Natural killer cell treated with Interleukin-12 subunit alpha and Interleukin-12 subunit beta and Interleukin-15 and Interleukin-18, amount 100 ng/mL, for 72 hours (primary cell): ENCODE data around the gene PLSCR1. TPM values are rescaled to one million over a fixed set of nuclear protein-coding genes. Genes with fewer than 3 reads are reported as not detected.

Experiments
- ATAC-seq, 2 donors: fragments of 150-1000 bp; cut with Tn5 transposase in 1 of 2; sonication (Bioruptor Pico), chemical (Tn5 transposase) in 1 of 2; 2 replicates each; pipeline ENCODE4 v1.10.0; 2021
- DNase-seq: peaks from one replicate; pipeline ENCODE4 v3.0.0; 2022; ENCODE audit warnings: low spot score
- H3K27ac Mint-ChIP-seq, 2 donors: 1 replicate in 1 of 2; 2 replicates in 1 of 2; pipeline ENCODE4 v1.8.0; 2022; ENCODE audit warnings: mixed read lengths in 2 of 2, mild to moderate bottlenecking in 1 of 2, moderate library complexity in 1 of 2
- H3K27me3 Mint-ChIP-seq, 2 donors: 1 replicate in 1 of 2; 2 replicates in 1 of 2; pipeline ENCODE4 v1.8.0; 2022; ENCODE audit warnings: mixed read lengths in 2 of 2
- H3K36me3 Mint-ChIP-seq: one replicate; pipeline ENCODE4 v1.8.0; 2022; ENCODE audit warnings: mixed read lengths
- H3K4me1 Mint-ChIP-seq, 2 donors: 1 replicate in 1 of 2; 2 replicates in 1 of 2; pipeline ENCODE4 v1.8.0; 2022; ENCODE audit warnings: low read depth in 2 of 2, mixed read lengths in 2 of 2, mild to moderate bottlenecking in 1 of 2
- H3K4me3 Mint-ChIP-seq: one replicate; pipeline ENCODE4 v1.8.0; 2022; ENCODE audit warnings: mixed read lengths
- H3K9me3 Mint-ChIP-seq: 2 replicates; pipeline ENCODE4 v1.8.0; 2022; ENCODE audit warnings: mixed read lengths
- total RNA-seq, 2 donors: library from RNA; stranded (reverse); gene quantifications; one replicate each; pipeline ENCODE4 v1.2.3, GENCODE V29; 2022

PLSCR1 gene
- total RNA-seq = 10 to 100 TPM; 40.7 to 80.2 TPM

GRCh38 chr3:146544002-146544928 lies at the start of gene PLSCR1:
TSS of gene PLSCR1 (minus strand) at chr3:146544607. CDS start at chr3:146536552, 8,055 bp downstream.
- peaks cover 12% of the 10 kb centered on the region for H3K36me3 Mint-ChIP-seq
- peak within 1 kb of the TSS; percentile 94 for H3K4me3 Mint-ChIP-seq
- H3K9me3 Mint-ChIP-seq = no peaks in the 10 kb centered on the region
- H3K27ac Mint-ChIP-seq = peak within 1 kb of the TSS; percentile 85 to 94
- ATAC-seq = peak; percentile 92
- peak; percentile 89 for DNase-seq
- no peaks in the 10 kb centered on the region for H3K27me3 Mint-ChIP-seq
- peaks cover 45 to 61% of the 10 kb centered on the region in 2 donors for H3K4me1 Mint-ChIP-seq

- no peaks in the 10 kb centered on the region for H3K9me3 Mint-ChIP-seq
- no peak overlapping the region for H3K27ac Mint-ChIP-seq
- no peaks in the 10 kb centered on the region for H3K36me3 Mint-ChIP-seq
These were observed 49.4 kb upstream of the PLSCR1 start for GRCh38 chr3:146593776-146594175.

GRCh38 chr3:146590521-146590920 lies 46.1 kb upstream of the PLSCR1 start:
- peaks cover 0 to 2% of the 10 kb centered on the region in 2 donors for H3K4me1 Mint-ChIP-seq
- H3K4me3 Mint-ChIP-seq = no peak overlapping the region
- H3K27ac Mint-ChIP-seq = no peak overlapping the region
- peaks cover 6 to 8% of the 10 kb centered on the region in 2 donors for H3K27me3 Mint-ChIP-seq
- no peaks in the 10 kb centered on the region for H3K9me3 Mint-ChIP-seq
- DNase-seq = no peak
- no peaks in the 10 kb centered on the region for H3K36me3 Mint-ChIP-seq
- no peak for ATAC-seq

More at GRCh38 chr3:146593776-146594175, 49.4 kb upstream of the PLSCR1 start:
- peaks cover 0 to 3% of the 10 kb centered on the region in 2 donors for H3K27me3 Mint-ChIP-seq
- DNase-seq (no peak), ATAC-seq (no peak)
- peaks cover 0 to 2% of the 10 kb centered on the region in 2 donors for H3K4me1 Mint-ChIP-seq
- no peak overlapping the region for H3K4me3 Mint-ChIP-seq

GRCh38 chr3:146589899-146590508 lies 45.6 kb upstream of the PLSCR1 start:
- Mint-ChIP-seq H3K27me3 (peaks cover 6 to 12% of the 10 kb centered on the region in 2 donors), H3K4me3 (no peak overlapping the region), H3K27ac (no peak overlapping the region), H3K36me3 (no peaks in the 10 kb centered on the region), H3K4me1 (peaks cover 0 to 2% of the 10 kb centered on the region in 2 donors), H3K9me3 (no peaks in the 10 kb centered on the region)
- ATAC-seq (no peak), DNase-seq (no peak)

GRCh38 chr3:146585156-146585555 lies 40.7 kb upstream of the PLSCR1 start:
- Mint-ChIP-seq H3K27me3 (peaks cover 5 to 28% of the 10 kb centered on the region in 2 donors), H3K4me1 (no peaks in the 10 kb centered on the region), H3K36me3 (no peaks in the 10 kb centered on the region), H3K9me3 (no peaks in the 10 kb centered on the region), H3K4me3 (no peak overlapping the region), H3K27ac (no peak overlapping the region)
- ATAC-seq = no peak
- DNase-seq = no peak

- no peak overlapping the region for H3K27ac Mint-ChIP-seq
- no peak for DNase-seq
These were observed 37.6 kb upstream of the PLSCR1 start for GRCh38 chr3:146581951-146582467.

GRCh38 chr3:146581080-146581601 lies 36.7 kb upstream of the PLSCR1 start:
- Mint-ChIP-seq H3K27ac (no peak overlapping the region), H3K27me3 (peaks cover 2 to 21% of the 10 kb centered on the region in 2 donors), H3K9me3 (no peaks in the 10 kb centered on the region), H3K4me3 (no peak overlapping the region), H3K4me1 (no peaks in the 10 kb centered on the region), H3K36me3 (no peaks in the 10 kb centered on the region)
- ATAC-seq = no peak
- DNase-seq = no peak

More at GRCh38 chr3:146581951-146582467, 37.6 kb upstream of the PLSCR1 start:
- Mint-ChIP-seq H3K4me1 (no peaks in the 10 kb centered on the region), H3K4me3 (no peak overlapping the region), H3K36me3 (no peaks in the 10 kb centered on the region), H3K27me3 (peaks cover 5 to 21% of the 10 kb centered on the region in 2 donors), H3K9me3 (no peaks in the 10 kb centered on the region)
- peak in 1 of 2 donors; percentile 48 for ATAC-seq

GRCh38 chr3:146577662-146578061 lies 33.3 kb upstream of the PLSCR1 start:
- Mint-ChIP-seq H3K4me1 (no peaks in the 10 kb centered on the region), H3K9me3 (no peaks in the 10 kb centered on the region), H3K4me3 (no peak overlapping the region), H3K27me3 (no peaks in the 10 kb centered on the region), H3K27ac (no peak overlapping the region), H3K36me3 (no peaks in the 10 kb centered on the region)
- ATAC-seq = no peak
- DNase-seq = no peak

- Mint-ChIP-seq H3K27ac (no peak overlapping the region), H3K36me3 (no peaks in the 10 kb centered on the region), H3K9me3 (no peaks in the 10 kb centered on the region), H3K4me1 (no peaks in the 10 kb centered on the region), H3K27me3 (no peaks in the 10 kb centered on the region), H3K4me3 (no peak overlapping the region)
- DNase-seq (no peak), ATAC-seq (no peak)
These were observed 31.2 kb upstream of the PLSCR1 start for GRCh38 chr3:146575636-146576035.

GRCh38 chr3:146574173-146574572 lies 29.8 kb upstream of the PLSCR1 start:
- DNase-seq = no peak
- Mint-ChIP-seq H3K4me3 (no peak overlapping the region), H3K27me3 (no peaks in the 10 kb centered on the region), H3K27ac (no peak overlapping the region), H3K36me3 (no peaks in the 10 kb centered on the region), H3K4me1 (no peaks in the 10 kb centered on the region), H3K9me3 (no peaks in the 10 kb centered on the region)
- no peak for ATAC-seq

GRCh38 chr3:146569314-146569713 lies 24.9 kb upstream of the PLSCR1 start:
- H3K27ac Mint-ChIP-seq = no peak overlapping the region
- DNase-seq (no peak), ATAC-seq (no peak)
- H3K27me3 Mint-ChIP-seq = no peaks in the 10 kb centered on the region
- no peaks in the 10 kb centered on the region for H3K36me3 Mint-ChIP-seq
- no peaks in the 10 kb centered on the region for H3K9me3 Mint-ChIP-seq
- no peak overlapping the region for H3K4me3 Mint-ChIP-seq
- H3K4me1 Mint-ChIP-seq = no peaks in the 10 kb centered on the region

- Mint-ChIP-seq H3K4me3 (no peak overlapping the region), H3K36me3 (peaks cover 6% of the 10 kb centered on the region), H3K4me1 (no peaks in the 10 kb centered on the region), H3K9me3 (peaks cover 5% of the 10 kb centered on the region), H3K27ac (no peak overlapping the region), H3K27me3 (peaks cover 0 to 6% of the 10 kb centered on the region in 2 donors)
- no peak for ATAC-seq
- no peak for DNase-seq
These were observed 21.7 kb upstream of the PLSCR1 start for GRCh38 chr3:146566138-146566537.

GRCh38 chr3:146561879-146562278 lies 17.5 kb upstream of the PLSCR1 start:
- Mint-ChIP-seq H3K4me1 (no peaks in the 10 kb centered on the region), H3K4me3 (no peak overlapping the region), H3K27me3 (peaks cover 0 to 6% of the 10 kb centered on the region in 2 donors), H3K36me3 (peaks cover 6% of the 10 kb centered on the region), H3K27ac (no peak overlapping the region), H3K9me3 (peaks cover 5% of the 10 kb centered on the region)
- no peak for ATAC-seq
- DNase-seq = no peak

GRCh38 chr3:146561463-146561862 lies 17.1 kb upstream of the PLSCR1 start:
- peaks cover 5% of the 10 kb centered on the region for H3K9me3 Mint-ChIP-seq
- peaks cover 6% of the 10 kb centered on the region for H3K36me3 Mint-ChIP-seq
- H3K27ac Mint-ChIP-seq = no peak overlapping the region
- peaks cover 0 to 6% of the 10 kb centered on the region in 2 donors for H3K27me3 Mint-ChIP-seq
- DNase-seq (no peak), ATAC-seq (no peak)
- H3K4me3 Mint-ChIP-seq = no peak overlapping the region
- no peaks in the 10 kb centered on the region for H3K4me1 Mint-ChIP-seq
